HG02798 (cell line): Measurements from ENCODE around the gene PHF21A.
A peak's percentile ranks its signal among the peaks of the same experiment; 100 is the strongest.
"Not testable (repeated sequence)": the region's sequence is repeated elsewhere in the genome, so short reads cannot be mapped to it uniquely, and the experiment has no call there.

ENCODE experiments used
- ATAC-seq: cut with Tn5 transposase; IDR thresholded peaks from one replicate; pipeline ENCODE4 v1.9.1; 2021; ENCODE audit warnings: mild to moderate bottlenecking; ENCODE audit not compliant: unreplicated experiment, poor library complexity

PHF21A gene

GRCh38 chr11:46121724-46122477 is 647 bp upstream of the PHF21A start:
- ATAC-seq: peak; percentile 52

DNA sequence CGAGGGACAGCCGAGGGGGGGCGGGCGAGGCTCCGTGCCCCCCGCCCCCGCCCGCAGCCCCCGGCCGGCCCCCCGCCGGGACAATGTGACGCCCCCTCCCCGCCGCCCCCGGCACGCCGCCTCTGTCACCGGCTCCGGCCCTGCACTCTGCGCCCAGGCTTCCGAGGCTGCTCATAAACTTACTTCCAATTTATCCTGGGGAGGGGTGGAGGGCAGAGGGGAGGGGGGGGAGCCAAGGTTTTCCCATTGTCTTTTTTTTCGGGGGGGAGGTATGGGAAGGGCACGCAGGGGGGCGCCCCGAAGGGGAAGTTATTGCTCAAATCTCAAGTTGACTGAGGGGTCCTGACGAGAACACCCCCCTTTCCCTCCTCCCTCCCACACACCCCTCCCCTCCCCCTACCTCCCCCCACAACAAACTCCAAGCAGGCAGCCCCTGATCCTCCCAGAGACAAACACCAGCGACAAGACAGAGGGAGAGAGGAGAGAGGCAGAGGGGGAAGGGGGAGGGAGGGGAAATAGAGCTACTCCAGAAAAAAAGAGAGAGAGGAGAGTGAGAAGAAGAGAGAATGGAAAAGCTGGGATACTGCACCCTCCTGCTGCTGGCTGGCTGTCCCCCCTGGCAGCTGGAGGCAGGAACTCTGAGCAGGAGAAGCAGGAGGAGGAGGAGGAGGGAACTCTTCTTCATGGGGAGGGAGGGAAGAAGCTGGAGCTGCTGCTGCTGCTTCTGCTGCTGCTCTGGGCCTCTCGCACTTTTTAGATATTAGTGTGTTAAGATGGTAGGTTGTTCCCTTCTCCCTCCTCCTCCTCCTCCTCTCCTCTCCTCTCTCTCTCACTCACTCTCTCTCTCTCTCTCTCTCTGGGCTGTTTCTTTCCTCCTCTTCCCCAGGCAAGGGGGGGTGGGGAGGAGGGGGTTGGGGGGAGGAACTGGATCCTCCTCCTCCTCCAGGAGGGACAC is 631 bp downstream of the PHF21A start:
- no peak for ATAC-seq

- peak; percentile 26 for ATAC-seq
These were observed 1.7 kb downstream of the PHF21A start for GRCh38 chr11:46119352-46120216.

- no peak for ATAC-seq
These were observed 2.4 kb downstream of the PHF21A start for GRCh38 chr11:46118702-46119351.

- no peak for ATAC-seq
These were observed 3.4 kb downstream of the PHF21A start for GRCh38 chr11:46117842-46118241.

DNA sequence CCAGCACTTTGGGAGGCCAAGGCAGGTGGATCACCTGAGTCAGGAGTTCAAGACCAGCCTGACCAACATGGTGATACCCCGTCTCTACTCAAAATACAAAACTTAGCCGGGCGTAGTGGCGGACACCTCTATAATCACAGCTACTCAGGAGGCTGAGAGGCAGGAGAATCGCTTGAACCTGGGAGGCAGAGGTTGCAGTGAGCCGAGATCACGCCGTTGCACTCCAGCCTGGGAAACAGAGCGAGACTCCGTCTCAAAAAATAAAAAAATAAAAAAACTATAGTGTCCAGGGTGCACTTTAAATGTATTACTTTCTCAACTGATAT is 4.6 kb downstream of the PHF21A start:
- ATAC-seq: not testable (repeated sequence)

DNA sequence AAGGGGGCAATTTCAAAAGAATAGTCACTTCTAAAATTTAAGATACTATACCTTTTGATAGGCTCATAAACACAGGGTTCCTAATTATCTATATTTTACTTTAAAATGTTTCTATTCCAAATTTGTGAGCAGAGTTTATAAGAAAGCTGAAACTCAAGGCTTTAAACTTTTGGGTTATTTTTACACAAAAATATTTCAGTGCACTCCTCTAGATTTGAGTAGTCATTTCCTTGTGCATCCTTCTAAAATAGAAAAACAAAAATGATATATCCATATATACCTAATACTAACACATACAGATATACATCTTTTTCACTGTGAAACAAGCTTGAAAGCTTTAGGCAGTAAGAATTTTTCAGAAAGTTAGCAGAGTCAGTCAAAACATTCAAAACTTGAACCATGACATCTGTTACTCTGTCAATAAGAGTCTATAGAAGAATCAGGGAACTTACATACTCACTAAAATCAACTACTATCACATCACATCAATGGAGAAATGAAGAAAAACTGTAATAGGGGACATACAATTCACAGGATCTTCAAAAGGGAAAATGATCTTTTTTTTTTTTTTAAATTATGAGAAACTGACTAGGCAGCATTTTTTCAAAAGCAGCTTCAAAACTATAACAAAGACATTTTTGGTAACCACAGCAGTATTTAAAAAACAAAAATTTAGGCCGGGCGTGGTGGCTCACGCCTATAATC is 5.1 kb downstream of the PHF21A start:
- no peak for ATAC-seq

DNA sequence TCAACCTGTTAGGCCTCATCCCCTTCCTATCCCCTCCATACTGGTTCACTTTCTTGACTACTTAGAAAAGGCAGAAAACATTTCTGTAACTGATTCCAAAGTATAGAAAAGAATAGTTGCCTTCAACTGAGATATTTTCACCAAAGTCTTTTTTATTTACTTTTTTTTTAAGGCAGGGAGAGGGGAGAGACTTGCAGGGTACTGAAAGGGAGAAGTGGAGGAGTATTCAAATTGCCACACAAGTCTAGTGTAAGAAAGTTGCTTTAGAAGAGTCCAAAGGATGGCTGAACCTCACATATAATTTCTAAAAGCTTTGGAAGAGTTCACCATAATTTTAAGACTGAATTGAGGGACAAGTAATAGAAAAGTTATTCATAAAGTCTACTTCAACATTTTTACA is 6.3 kb downstream of the PHF21A start:
- no peak for ATAC-seq

DNA sequence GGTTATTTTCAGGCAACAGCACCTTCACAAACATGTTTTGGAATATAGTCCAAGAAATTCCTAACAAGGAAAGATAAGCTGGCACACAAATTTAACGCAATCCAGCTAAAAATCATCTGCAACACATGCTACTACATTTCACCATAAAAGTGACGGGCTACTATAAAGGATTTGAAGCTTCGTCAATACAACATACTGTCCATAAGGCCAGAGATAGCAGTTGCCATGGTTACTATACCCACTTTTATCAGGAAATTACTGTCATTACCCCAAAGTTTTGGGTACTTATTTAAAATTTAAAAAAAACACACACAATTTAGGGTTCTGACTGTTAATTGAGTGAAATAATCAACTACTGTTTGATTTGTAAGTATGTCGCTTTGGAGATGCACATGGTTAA is 6.9 kb downstream of the PHF21A start:
- no peak for ATAC-seq

DNA sequence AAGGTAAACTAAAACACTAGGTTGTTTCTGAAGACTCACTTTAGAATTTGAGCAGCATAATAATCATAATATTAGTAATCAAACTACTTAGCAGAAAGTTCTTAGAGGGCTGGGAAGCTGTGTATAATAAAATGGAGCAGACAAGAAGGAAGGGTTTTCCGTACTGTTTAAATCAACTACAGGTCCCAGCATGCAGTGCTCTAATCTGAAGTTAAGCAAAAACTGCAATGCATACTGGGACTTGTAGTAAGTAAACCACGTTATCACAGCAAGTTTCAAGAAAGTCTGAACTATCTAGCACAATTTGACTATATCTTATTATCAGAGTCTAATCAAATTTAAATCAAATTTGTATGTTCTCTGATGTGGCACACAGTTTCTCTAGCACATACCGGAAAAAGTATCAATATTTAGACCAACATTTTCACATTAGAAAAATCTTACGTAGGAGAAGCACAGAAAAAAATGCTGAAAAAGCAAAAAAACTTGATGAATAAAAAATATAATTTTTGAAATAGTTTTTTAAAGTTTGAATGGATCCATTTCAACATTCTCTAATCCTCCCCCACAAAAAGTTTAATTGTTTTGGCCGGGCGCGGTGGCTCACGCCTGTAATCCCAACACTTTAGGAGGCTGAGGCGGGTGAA is 8.2 kb downstream of the PHF21A start:
- peak; percentile 75 for ATAC-seq

DNA sequence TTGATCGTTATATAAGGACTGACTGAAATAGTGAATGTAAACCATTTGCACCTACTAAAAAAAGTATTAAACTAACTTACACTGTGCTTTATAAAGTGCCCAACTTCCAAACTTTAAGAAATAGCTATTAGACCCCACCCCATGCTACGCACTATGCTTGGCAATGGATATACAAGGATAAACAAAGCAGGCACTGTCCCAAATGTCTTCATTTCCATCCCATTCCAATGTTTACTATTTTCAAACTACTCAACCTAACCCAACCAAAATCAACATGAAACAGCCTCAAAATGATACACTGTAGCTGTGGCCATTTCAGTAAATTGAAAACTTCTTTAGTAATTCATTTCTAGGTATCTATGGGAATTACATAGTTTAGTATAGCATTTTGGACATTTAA is 12.5 kb downstream of the PHF21A start:
- no peak for ATAC-seq

- no peak for ATAC-seq
These were observed 13.5 kb downstream of the PHF21A start for GRCh38 chr11:46107780-46108179.

- ATAC-seq: no peak
These were observed 13.9 kb downstream of the PHF21A start for GRCh38 chr11:46107408-46107718.

GRCh38 chr11:46106530-46107407 is 14.5 kb downstream of the PHF21A start:
- ATAC-seq: no peak

DNA sequence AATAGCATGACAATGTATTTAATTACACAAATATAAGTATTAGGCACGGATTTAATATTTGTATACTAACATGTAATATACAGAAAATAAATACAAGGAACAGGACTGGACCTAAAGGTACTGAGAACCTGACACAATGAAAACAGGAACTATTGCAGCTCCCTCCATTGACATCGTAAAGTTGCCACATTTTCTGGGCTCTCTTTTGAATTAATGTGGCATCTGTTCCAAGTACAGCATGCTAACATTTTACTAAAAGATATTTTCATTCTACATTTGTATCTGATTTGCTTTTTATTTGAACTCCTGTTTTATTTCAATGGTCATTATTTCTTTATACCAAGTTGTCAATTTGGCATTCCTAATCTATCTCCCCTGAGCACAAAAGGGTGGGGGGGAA is 15.3 kb downstream of the PHF21A start:
- no peak for ATAC-seq

GRCh38 chr11:46105134-46105628 is 16.1 kb downstream of the PHF21A start:
- ATAC-seq: no peak

DNA sequence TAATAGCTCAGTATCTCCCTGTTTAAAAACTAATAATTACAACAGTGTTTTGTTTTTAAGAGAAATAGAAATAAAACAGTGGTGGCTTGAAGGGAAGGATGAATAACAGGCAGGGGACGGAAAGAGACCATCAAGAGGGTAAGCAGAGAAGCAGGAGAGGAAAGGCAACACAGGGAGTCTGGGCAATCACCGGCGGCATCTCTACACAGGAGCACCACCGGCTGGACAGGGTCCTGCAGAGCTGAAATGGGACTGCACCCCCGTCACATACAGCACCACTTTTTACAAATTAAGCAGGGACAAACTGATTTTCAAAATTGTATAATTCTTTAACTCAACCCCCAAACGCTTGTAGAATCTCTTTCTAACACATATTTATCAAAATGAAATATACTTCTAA is 18.4 kb downstream of the PHF21A start:
- ATAC-seq: no peak

- ATAC-seq: peak; percentile 88
These were observed 20.6 kb downstream of the PHF21A start for GRCh38 chr11:46100670-46101069.
